Measurements from ENCODE around the gene MTHFD1L. TPM values are rescaled to one million over a fixed set of nuclear protein-coding genes. Genes with fewer than 3 reads are reported as not detected.

The MTHFD1L gene
- total and polyA plus RNA-seq, 2 donors (not counting 1 experiment from before 2014, with no cell fraction given) = 36.1 to 48.9 TPM

GRCh38 chr6:151089978-151090377 lies 224.5 kb downstream of the MTHFD1L start:
- no peaks in the 10 kb centered on the region for H3K4me1 ChIP-seq (ENCODE audit: control insufficient read depth, extremely low read depth, insufficient read depth, low read length)
- no peaks in the 10 kb centered on the region for H3K9me3 ChIP-seq (ENCODE audit: control insufficient read depth, insufficient read depth, low read depth, low read length)
- no peak overlapping the region for H3K4me2 ChIP-seq (ENCODE audit: extremely low read depth, insufficient read depth, low read length)
- H4K20me1 ChIP-seq (ENCODE audit: control insufficient read depth, extremely low read depth, insufficient read depth, low read length) = no peaks in the 10 kb centered on the region
- H2AFZ ChIP-seq (ENCODE audit: low read length) = no peak overlapping the region
- H3K4me3 ChIP-seq (replicated peaks in 1 of 4; ENCODE audit: control extremely low read depth in 1 of 4, insufficient read depth in 1 of 4, low read depth in 3 of 4, low read length in 4 of 4) = no peak overlapping the region
- H3K27me3 ChIP-seq (ENCODE audit: control insufficient read depth, insufficient read depth, low read length) = no peaks in the 10 kb centered on the region
- H3K9ac ChIP-seq (ENCODE audit: insufficient read depth, low read length) = no peak overlapping the region
- no peak for TF ChIP-seq EZH2 (IDR thresholded peaks at IDR 0.05; ENCODE audit: low read length, missing control alignments)
- no peak for TF ChIP-seq CTCF (conservative IDR thresholded peaks at IDR 0.05 in 1 of 2, IDR thresholded peaks at IDR 0.05 in 1 of 2; ENCODE audit: low read depth in 1 of 2, low read length in 2 of 2)
- H3K36me3 ChIP-seq (ENCODE audit: control insufficient read depth, insufficient read depth, low read length) = peaks cover 2% of the 10 kb centered on the region
- no peaks in the 10 kb centered on the region for H3K79me2 ChIP-seq (ENCODE audit: control insufficient read depth, insufficient read depth, low read length)
- DNase-seq (ENCODE audit: low read depth in 2 of 2) = no peak
- no peak overlapping the region for H3K27ac ChIP-seq (ENCODE audit: insufficient read depth, low read length)

- Histone ChIP-seq H4K20me1 (ENCODE audit: control insufficient read depth, extremely low read depth, insufficient read depth, low read length) (no peaks in the 10 kb centered on the region), H3K79me2 (ENCODE audit: control insufficient read depth, insufficient read depth, low read length) (no peaks in the 10 kb centered on the region), H3K4me3 (replicated peaks in 1 of 4; ENCODE audit: control extremely low read depth in 1 of 4, insufficient read depth in 1 of 4, low read depth in 3 of 4, low read length in 4 of 4) (no peak overlapping the region), H2AFZ (ENCODE audit: low read length) (no peak overlapping the region), H3K9me3 (ENCODE audit: control insufficient read depth, insufficient read depth, low read depth, low read length) (no peaks in the 10 kb centered on the region), H3K27ac (ENCODE audit: insufficient read depth, low read length) (no peak overlapping the region), H3K4me1 (ENCODE audit: control insufficient read depth, extremely low read depth, insufficient read depth, low read length) (no peaks in the 10 kb centered on the region), H3K9ac (ENCODE audit: insufficient read depth, low read length) (no peak overlapping the region), H3K4me2 (ENCODE audit: extremely low read depth, insufficient read depth, low read length) (no peak overlapping the region), H3K27me3 (ENCODE audit: control insufficient read depth, insufficient read depth, low read length) (no peaks in the 10 kb centered on the region), H3K36me3 (ENCODE audit: control insufficient read depth, insufficient read depth, low read length) (peaks cover 2% of the 10 kb centered on the region)
- TF ChIP-seq CTCF (conservative IDR thresholded peaks at IDR 0.05 in 1 of 2, IDR thresholded peaks at IDR 0.05 in 1 of 2; ENCODE audit: low read depth in 1 of 2, low read length in 2 of 2) = no peak
- no peak for TF ChIP-seq EZH2 (IDR thresholded peaks at IDR 0.05; ENCODE audit: low read length, missing control alignments)
- no peak for DNase-seq (ENCODE audit: low read depth in 2 of 2)
Measured at GRCh38 chr6:151091571-151091970, 226.1 kb downstream of the MTHFD1L start.

- H3K9ac ChIP-seq (ENCODE audit: insufficient read depth, low read length) = no peak overlapping the region
- no peaks in the 10 kb centered on the region for H3K4me1 ChIP-seq (ENCODE audit: control insufficient read depth, extremely low read depth, insufficient read depth, low read length)
- no peak overlapping the region for H3K4me2 ChIP-seq (ENCODE audit: extremely low read depth, insufficient read depth, low read length)
Measured at GRCh38 chr6:151092591-151092990, 227.1 kb downstream of the MTHFD1L start.

More at GRCh38 chr6:151092591-151092990, 227.1 kb downstream of the MTHFD1L start:
- DNase-seq (ENCODE audit: low read depth in 2 of 2) = peak in 1 of 2 donors; percentile 39
- no peaks in the 10 kb centered on the region for H3K79me2 ChIP-seq (ENCODE audit: control insufficient read depth, insufficient read depth, low read length)
- H3K27ac ChIP-seq (ENCODE audit: insufficient read depth, low read length) = no peak overlapping the region
- no peaks in the 10 kb centered on the region for H3K27me3 ChIP-seq (ENCODE audit: control insufficient read depth, insufficient read depth, low read length)
- H3K9me3 ChIP-seq (ENCODE audit: control insufficient read depth, insufficient read depth, low read depth, low read length) = no peaks in the 10 kb centered on the region
- H3K36me3 ChIP-seq (ENCODE audit: control insufficient read depth, insufficient read depth, low read length) = peaks cover 2% of the 10 kb centered on the region
- H4K20me1 ChIP-seq (ENCODE audit: control insufficient read depth, extremely low read depth, insufficient read depth, low read length) = no peaks in the 10 kb centered on the region
- TF ChIP-seq EZH2 (IDR thresholded peaks at IDR 0.05; ENCODE audit: low read length, missing control alignments) = no peak
- TF ChIP-seq CTCF (conservative IDR thresholded peaks at IDR 0.05 in 1 of 2, IDR thresholded peaks at IDR 0.05 in 1 of 2; ENCODE audit: low read depth in 1 of 2, low read length in 2 of 2) = no peak
- no peak overlapping the region for H3K4me3 ChIP-seq (replicated peaks in 1 of 4; ENCODE audit: control extremely low read depth in 1 of 4, insufficient read depth in 1 of 4, low read depth in 3 of 4, low read length in 4 of 4)
- H2AFZ ChIP-seq (ENCODE audit: low read length) = no peak overlapping the region

Data from fibroblast of lung (primary cell).